HCT116 (cell line): ENCODE measurements around the gene DCLK3. TPM values are rescaled to one million over a fixed set of nuclear protein-coding genes. Genes with fewer than 3 reads are reported as not detected.

Experiments
- ATAC-seq: fragments of 200-7000 bp; cut with Tn5 transposase; 2 replicates; pipeline ENCODE4 v1.9.1; 2020; ENCODE audit warnings: mild to moderate bottlenecking, moderate library complexity
- BruUV-seq: library from RNA; stranded (reverse); fragments of 400-500 nt; replicated peaks from 2 replicates; lab custom pipeline; 2021; lab: Mats Ljungman, UMichigan
- CTCF ChIA-PET: fragments of 300-600 bp; sonication (Branson Sonifier 250); formaldehyde crosslinking; loops from one replicate; lab custom pipeline; 2021; ENCODE audit warnings: antibody characterized with exemption; lab: Charles Lee
- POLR2A ChIA-PET: fragments of 300-600, 350-600 bp; sonication (Branson Sonifier 250); formaldehyde crosslinking; loops from one replicate; lab custom pipeline; 2021; ENCODE audit warnings: antibody characterized with exemption; lab: Charles Lee
- RAD21 ChIA-PET, 2 experiments: fragments of 300-600 bp; sonication (Branson Sonifier 250); formaldehyde crosslinking; loops; one replicate each; lab custom pipeline; 2023; ENCODE audit warnings: low total read pairs in 2 of 2; ENCODE audit not compliant: uncharacterized antibody in 2 of 2, unreplicated experiment in 2 of 2, low non-redundant PET in 1 of 2; lab: Charles Lee
- DNase-seq: peaks from one replicate; pipeline ENCODE4 v3.0.0-alpha.2; 2010; ENCODE audit warnings: low read depth, low spot score
- H2AFZ ChIP-seq: fragments of 200-600 bp; shearing (Covaris generic), sonication (generic); 2 replicates; pipeline ENCODE4 v1.6.1; 2017; ENCODE audit warnings: low read depth, mixed run types, mixed read lengths, antibody characterized with exemption, low read length; ENCODE audit not compliant: poor library complexity, severe bottlenecking
- H3K27ac ChIP-seq: 2 replicates; pipeline ENCODE4 v1.5.1; 2012; ENCODE audit warnings: low read depth, low read length
- H3K27me3 ChIP-seq: fragments of 200-600 bp; sonication (generic); 2 replicates; pipeline ENCODE4 v1.6.1; 2016; ENCODE audit warnings: mixed run types, low read length, mixed read lengths; ENCODE audit not compliant: insufficient read depth
- H3K36me3 ChIP-seq, 2 experiments: fragments of 200-500 bp in 1 of 2; fragments of 200-600 bp in 1 of 2; sonication (Bioruptor generic) in 1 of 2; sonication (generic) in 1 of 2; 2 replicates each; pipeline versions ENCODE4 v1.5.1 to v1.6.1; 2014 to 2016; ENCODE audit warnings: low read length in 2 of 2, inconsistent platforms in 1 of 2, mixed read lengths in 1 of 2, mixed run types in 1 of 2; ENCODE audit not compliant: insufficient read depth in 2 of 2, control insufficient read depth in 1 of 2
- H3K4me1 ChIP-seq, 2 experiments: fragments of 200-600 bp in 1 of 2; sonication (generic) in 1 of 2; 2 replicates each; pipeline versions ENCODE4 v1.5.1 to v1.6.1; 2012 to 2017; ENCODE audit warnings: low read length in 2 of 2, inconsistent platforms in 1 of 2, mild to moderate bottlenecking in 1 of 2, mixed read lengths in 1 of 2, mixed run types in 1 of 2, moderate library complexity in 1 of 2; ENCODE audit not compliant: insufficient read depth in 2 of 2, control insufficient read depth in 1 of 2
- H3K4me2 ChIP-seq: fragments of 200-600 bp; sonication (generic); 2 replicates; pipeline ENCODE4 v1.6.1; 2017; ENCODE audit warnings: mixed run types, low read length, mixed read lengths
- H3K4me3 ChIP-seq, 2 experiments: fragments of 200-600 bp in 1 of 2; sonication (generic) in 1 of 2; replicated peaks in 1 of 2; 2 replicates each; pipeline ENCODE4 v1.5.1; 2011 to 2016; ENCODE audit warnings: low read length in 2 of 2, control low read depth in 1 of 2, low read depth in 1 of 2, mild to moderate bottlenecking in 1 of 2, mixed read lengths in 1 of 2, mixed run types in 1 of 2
- H3K79me2 ChIP-seq: fragments of 200-600 bp; sonication (generic); 2 replicates; pipeline ENCODE4 v1.6.1; 2017; ENCODE audit warnings: mild to moderate bottlenecking, mixed run types, low read length, moderate library complexity, mixed read lengths; ENCODE audit not compliant: insufficient read depth
- H3K9ac ChIP-seq: fragments of 200-600 bp; sonication (generic); 2 replicates; pipeline ENCODE4 v1.6.1; 2016; ENCODE audit warnings: low read length, mixed read lengths
- H3K9me2 ChIP-seq: fragments of 200-600 bp; sonication (generic), shearing (Covaris generic); 2 replicates; pipeline ENCODE4 v1.6.1; 2017; ENCODE audit warnings: mixed run types, mild to moderate bottlenecking, moderate library complexity; ENCODE audit not compliant: insufficient read depth
- H3K9me3 ChIP-seq, 2 experiments: fragments of 200-500 bp in 1 of 2; fragments of 200-600 bp in 1 of 2; sonication (Bioruptor generic) in 1 of 2; sonication (generic) in 1 of 2; 2 replicates each; pipeline ENCODE4 v1.6.1; 2014 to 2017; ENCODE audit warnings: low read length in 2 of 2, mixed read lengths in 2 of 2, inconsistent platforms in 1 of 2, low read depth in 1 of 2, mild to moderate bottlenecking in 1 of 2, mixed run types in 1 of 2, moderate library complexity in 1 of 2; ENCODE audit not compliant: control insufficient read depth in 1 of 2, insufficient read depth in 1 of 2
- H4K20me1 ChIP-seq: fragments of 200-600 bp; sonication (generic), shearing (Covaris generic); 2 replicates; pipeline ENCODE4 v1.6.1; 2017; ENCODE audit warnings: mixed run types, mild to moderate bottlenecking, moderate library complexity; ENCODE audit not compliant: insufficient read depth
- ATF3 ChIP-seq: IDR thresholded peaks from 2 replicates; pipeline ENCODE4 v1.6.1; 2012
- CBX3 ChIP-seq: IDR thresholded peaks from 2 replicates; pipeline ENCODE4 v1.6.1; 2012; ENCODE audit warnings: low read depth
- CEBPB ChIP-seq: IDR thresholded peaks from 2 replicates; pipeline ENCODE4 v1.6.1; 2012; ENCODE audit warnings: low read depth
- CTCF ChIP-seq, 3 experiments: fragments of 200-600 bp in 1 of 3; sonication (generic) in 1 of 3; IDR thresholded peaks in 2 of 3; conservative IDR thresholded peaks in 1 of 3; 2 replicates each; pipeline ENCODE4 v1.5.1; 2012 to 2017; ENCODE audit warnings: low read depth in 2 of 3, low read length in 2 of 3, antibody characterized with exemption in 1 of 3, borderline replicate concordance in 1 of 3, control low read depth in 1 of 3, mild to moderate bottlenecking in 1 of 3, mixed read lengths in 1 of 3, mixed run types in 1 of 3, moderate library complexity in 1 of 3; ENCODE audit not compliant: insufficient read depth in 1 of 3
- EGR1 ChIP-seq: IDR thresholded peaks from 2 replicates; pipeline ENCODE4 v1.6.1; 2012; ENCODE audit warnings: low read depth
- ELF1 ChIP-seq: IDR thresholded peaks from 2 replicates; pipeline ENCODE4 v1.6.1; 2012; ENCODE audit warnings: low read depth, borderline replicate concordance
- EZH2 ChIP-seq: fragments of 200-600 bp; sonication (generic); IDR thresholded peaks from 2 replicates; pipeline ENCODE4 v1.6.1; 2017; ENCODE audit warnings: antibody characterized with exemption, mixed run types
- EZH2phosphoT487 ChIP-seq: fragments of 200-600 bp; IDR thresholded peaks from 2 replicates; pipeline ENCODE4 v1.6.1; 2018; ENCODE audit warnings: antibody characterized with exemption, borderline replicate concordance
- FOSL1 ChIP-seq: IDR thresholded peaks from 2 replicates; pipeline ENCODE4 v1.6.1; 2012; ENCODE audit warnings: low read depth
- MAX ChIP-seq: IDR thresholded peaks from 2 replicates; pipeline ENCODE4 v1.6.1; 2012
- POLR2AphosphoS5 ChIP-seq: IDR thresholded peaks from 2 replicates; pipeline ENCODE4 v1.6.1; 2011; ENCODE audit warnings: mild to moderate bottlenecking, low read depth, low read length, moderate library complexity
- RAD21 ChIP-seq: IDR thresholded peaks from 2 replicates; pipeline ENCODE4 v1.6.1; 2012; ENCODE audit warnings: low read depth, mild to moderate bottlenecking
- REST ChIP-seq: IDR thresholded peaks from 2 replicates; pipeline ENCODE4 v1.6.1; 2012; ENCODE audit warnings: low read depth
- SIN3A ChIP-seq: IDR thresholded peaks from 2 replicates; pipeline ENCODE4 v1.6.1; 2012; ENCODE audit warnings: low read depth
- SRF ChIP-seq: IDR thresholded peaks from 2 replicates; pipeline ENCODE4 v1.6.1; 2012; ENCODE audit warnings: low read depth
- TCF7L2 ChIP-seq: IDR thresholded peaks from 2 replicates; pipeline ENCODE4 v1.7.0; 2011; ENCODE audit warnings: borderline replicate concordance, inconsistent platforms; ENCODE audit not compliant: insufficient read depth, insufficient read length; ENCODE audit errors: extremely low read depth
- YY1 ChIP-seq: IDR thresholded peaks from 2 replicates; pipeline ENCODE4 v1.6.1; 2011; ENCODE audit warnings: low read length, low read depth, moderate library complexity, mild to moderate bottlenecking; ENCODE audit not compliant: insufficient replicate concordance; ENCODE audit errors: extremely low read depth
- ZFX ChIP-seq: fragments of 450-650 bp; IDR thresholded peaks from 2 replicates; pipeline ENCODE4 v1.6.1; 2017
- ZNF274 ChIP-seq: fragments of 200-500 bp; sonication (Bioruptor generic); IDR thresholded peaks from 2 replicates; pipeline ENCODE4 v1.6.1; 2014; ENCODE audit warnings: mild to moderate bottlenecking, low read depth, low read length, inconsistent platforms
- intact Hi-C: fragments of 100-400 bp; cut with micrococcal nuclease; formaldehyde crosslinking; loops from 2 replicates; pipeline ENCODE4 v1.10.0; 2022
- total RNA-seq: library from RNA; stranded (reverse); gene quantifications from one replicate; pipeline ENCODE4 v1.2.1, GENCODE V29; 2021; ENCODE audit not compliant: unreplicated experiment

Gene DCLK3
- total RNA-seq, 1 experiment from 2014 or later = not detected

- TF ChIP-seq EZH2 (no peak), SIN3A (no peak), ZFX (no peak), CBX3 (no peak), RAD21 (no peak)
These were observed 19.6 kb downstream of the DCLK3 start (continued) for GRCh38 chr3:36744763-36745162.

- no peak overlapping the region for H3K9ac ChIP-seq
- H3K27me3 ChIP-seq = peaks cover 38% of the 10 kb centered on the region
- H3K36me3 ChIP-seq = no peaks in the 10 kb centered on the region
- H4K20me1 ChIP-seq = no peaks in the 10 kb centered on the region
- no peak overlapping the region for H3K4me2 ChIP-seq
- POLR2A ChIA-PET = no interaction called here
- H3K4me3 ChIP-seq = no peak overlapping the region
- RAD21 ChIA-PET = no interaction called here
- no peak overlapping the region for H3K27ac ChIP-seq
- H2AFZ ChIP-seq = no peak overlapping the region
- H3K79me2 ChIP-seq = no peaks in the 10 kb centered on the region
- BruUV-seq = no TSS peak
- CTCF ChIA-PET = interaction anchor here (1.2 kb wide), 1 partner anchor 16 kb away, joined by 3 read pairs; no protein-coding TSS in a partner anchor
- H3K4me1 ChIP-seq = no peaks in the 10 kb centered on the region
- no peaks in the 10 kb centered on the region for H3K9me3 ChIP-seq
- DNase-seq (no peak), ATAC-seq (no peak)
- H3K9me2 ChIP-seq = no peaks in the 10 kb centered on the region
- intact Hi-C loops = loop anchor here (5.0 kb wide), 1 partner anchor 213 kb away; no protein-coding TSS in a partner anchor
- TF ChIP-seq ELF1 (no peak), POLR2AphosphoS5 (no peak), ZNF274 (no peak), EZH2 (no peak), MAX (no peak), TCF7L2 (no peak), FOSL1 (no peak), REST (no peak), YY1 (no peak), CTCF (IDR thresholded peaks at IDR 0.05 in 2 of 3, conservative IDR thresholded peaks at IDR 0.05 in 1 of 3; ENCODE audit: borderline replicate concordance in 1 of 3, insufficient read depth in 1 of 3, low read depth in 2 of 3, low read length in 2 of 3) (no peak), CEBPB (no peak), ATF3 (no peak), EZH2phosphoT487 (no peak), RAD21 (no peak), EGR1 (no peak), SRF (no peak)
These were observed 20.5 kb downstream of the DCLK3 start for GRCh38 chr3:36743826-36744225.
